ENCODE data around the gene PPP1CB.

The PPP1CB gene

GRCh38 chr2:28745225-28745624 lies 6.4 kb upstream of the PPP1CB start:
- no peak for DNase-seq (ENCODE audit: low spot score)

GRCh38 chr2:28745876-28746275 lies 5.8 kb upstream of the PPP1CB start:
- DNase-seq (ENCODE audit: low spot score) = no peak

GRCh38 chr2:28746429-28747111 lies 5.1 kb upstream of the PPP1CB start:
- no peak for DNase-seq (ENCODE audit: low spot score)

- no peak for DNase-seq (ENCODE audit: low spot score)
Observed at GRCh38 chr2:28747714-28748113, 3.9 kb upstream of the PPP1CB start.

- no peak for DNase-seq (ENCODE audit: low spot score)
Observed at GRCh38 chr2:28748176-28748575, 3.5 kb upstream of the PPP1CB start.

GRCh38 chr2:28748941-28749340 lies 2.7 kb upstream of the PPP1CB start:
- DNase-seq (ENCODE audit: low spot score) = no peak

GRCh38 chr2:28749526-28749925 lies 2.1 kb upstream of the PPP1CB start:
- DNase-seq (ENCODE audit: low spot score) = no peak

GRCh38 chr2:28750316-28751251 lies 1.0 kb upstream of the PPP1CB start:
- DNase-seq (ENCODE audit: low spot score) = peak; percentile 11

- no peak for DNase-seq (ENCODE audit: low spot score)
Observed at GRCh38 chr2:28751956-28752630, 463 bp downstream of the PPP1CB start.

GRCh38 chr2:28752631-28753376 lies 1.2 kb downstream of the PPP1CB start:
- DNase-seq (ENCODE audit: low spot score) = peak; percentile 25

GRCh38 chr2:28754321-28754720 lies 2.7 kb downstream of the PPP1CB start:
- DNase-seq (ENCODE audit: low spot score) = no peak

- no peak for DNase-seq (ENCODE audit: low spot score)
Observed at GRCh38 chr2:28755421-28755820, 3.8 kb downstream of the PPP1CB start.

GRCh38 chr2:28758459-28758858 lies 6.8 kb downstream of the PPP1CB start:
- DNase-seq (ENCODE audit: low spot score) = no peak

- DNase-seq (ENCODE audit: low spot score) = no peak
Observed at GRCh38 chr2:28761420-28761819, 9.8 kb downstream of the PPP1CB start.

GRCh38 chr2:28764909-28765711 lies 13.5 kb downstream of the PPP1CB start:
- DNase-seq (ENCODE audit: low spot score) = no peak

- no peak for DNase-seq (ENCODE audit: low spot score)
Observed at GRCh38 chr2:28766070-28766469, 14.4 kb downstream of the PPP1CB start.

- no peak for DNase-seq (ENCODE audit: low spot score)
Observed at GRCh38 chr2:28767337-28767736, 15.7 kb downstream of the PPP1CB start.

- DNase-seq (ENCODE audit: low spot score) = no peak
Observed at GRCh38 chr2:28768422-28768821, 16.8 kb downstream of the PPP1CB start.

GRCh38 chr2:28768952-28769351 lies 17.3 kb downstream of the PPP1CB start:
- no peak for DNase-seq (ENCODE audit: low spot score)

GRCh38 chr2:28772351-28772750 lies 20.7 kb downstream of the PPP1CB start:
- DNase-seq (ENCODE audit: low spot score) = no peak

GRCh38 chr2:28776471-28776870 lies 24.8 kb downstream of the PPP1CB start:
- no peak for DNase-seq (ENCODE audit: low spot score)
